ENCODE results near the gene ERCC4. TPM values are rescaled to one million over a fixed set of nuclear protein-coding genes. Genes with fewer than 3 reads are reported as not detected.

ERCC4 gene
- total and polyA plus RNA-seq, 2 of the 8 experiments (the other 6 are each of a cell fraction or from before 2014, with no cell fraction given): 1.6 to 13.2 TPM

DNA sequence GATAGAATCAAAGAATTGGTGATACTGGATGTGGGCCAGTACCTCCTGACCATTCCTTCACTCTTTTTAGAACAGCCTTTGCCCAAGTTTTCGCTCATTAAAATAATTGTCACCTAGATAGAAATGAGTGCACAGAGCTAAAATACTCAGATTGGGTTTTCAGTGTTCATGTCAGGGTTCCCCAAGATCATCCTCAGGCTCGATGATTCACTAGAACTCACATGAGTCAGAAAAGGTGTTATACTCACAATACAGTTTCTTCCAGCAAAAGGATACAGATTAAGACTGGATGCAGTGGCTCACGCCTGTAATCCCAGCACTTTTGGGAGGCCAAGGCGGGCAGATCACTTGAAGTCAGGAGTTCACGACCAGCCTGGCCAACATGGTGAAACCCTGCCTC is 19.9 kb downstream of the ERCC4 start:
- H2BK12ac ChIP-seq (ENCODE audit: low read depth, low read length): no peak overlapping the region
- no peaks in the 10 kb centered on the region for H3K23me2 ChIP-seq (ENCODE audit: low read depth, low read length)
- no peaks in the 10 kb centered on the region for H3K4me1 ChIP-seq (replicated peaks in 1 of 4; ENCODE audit: control insufficient read depth in 3 of 4, insufficient read depth in 4 of 4, low read length in 3 of 4)
- no peak overlapping the region for H2BK5ac ChIP-seq (ENCODE audit: low read depth, low read length)
- POLR2A ChIA-PET (ENCODE audit: partially characterized antibody): interaction anchor here (1.3 kb wide), 1 partner anchor 12 kb away, joined by 4 read pairs; no protein-coding TSS in a partner anchor
- no peak overlapping the region for H2BK15ac ChIP-seq (ENCODE audit: low read length)
- H2BK20ac ChIP-seq (ENCODE audit: low read length): no peak overlapping the region
- no peaks in the 10 kb centered on the region for H3K27me3 ChIP-seq (replicated peaks in 1 of 4; ENCODE audit: control insufficient read depth in 3 of 4, extremely low read depth in 1 of 4, insufficient read depth in 3 of 4, low read length in 3 of 4)
- H4K20me1 ChIP-seq (replicated peaks in 1 of 2; ENCODE audit: control insufficient read depth in 1 of 2, insufficient read depth in 2 of 2, low read length in 2 of 2): no peaks in the 10 kb centered on the region
- H3K36me3 ChIP-seq (ENCODE audit: control insufficient read depth in 2 of 4, insufficient read depth in 4 of 4, low read length in 3 of 4): peaks cover 0 to 27% (median 9%) of the 10 kb centered on the region in 4 experiments; a peak in 6 of 8 replicates
- no peak overlapping the region for H3K4me2 ChIP-seq (ENCODE audit: insufficient read depth in 1 of 2, low read depth in 2 of 2, low read length in 2 of 2)
- no peak overlapping the region for H2AK5ac ChIP-seq (ENCODE audit: low read depth, low read length)
- H2AFZ ChIP-seq (ENCODE audit: low read length): no peak overlapping the region
- no peaks in the 10 kb centered on the region; a peak in 1 of 4 replicates for H3K9me3 ChIP-seq (ENCODE audit: insufficient read depth in 2 of 2, low read depth in 1 of 2, low read length in 1 of 2)
- H3K14ac ChIP-seq (ENCODE audit: insufficient read length): no peak overlapping the region
- H3K79me2 ChIP-seq (ENCODE audit: control insufficient read depth in 1 of 2, insufficient read depth in 2 of 2, low read length in 2 of 2): no peaks in the 10 kb centered on the region
- no peak overlapping the region for H3K9ac ChIP-seq (replicated peaks in 1 of 4; ENCODE audit: extremely low read depth in 1 of 4, low read depth in 3 of 4, low read length in 3 of 4)
- TF ChIP-seq KDM5A (IDR thresholded peaks at IDR 0.05; ENCODE audit: low read length) (no peak), CEBPB (IDR thresholded peaks at IDR 0.05; ENCODE audit: low read depth, low read length) (no peak), RNF2 (IDR thresholded peaks at IDR 0.05; ENCODE audit: borderline replicate concordance, low read depth, low read length, missing control alignments, poor library complexity, severe bottlenecking) (no peak), PHF8 (conservative IDR thresholded peaks at IDR 0.05; ENCODE audit: low read depth, low read length) (no peak), SIRT6 (IDR thresholded peaks at IDR 0.05; ENCODE audit: low read length) (no peak)
- no peak overlapping the region for H3K18ac ChIP-seq (ENCODE audit: extremely low read depth, low read length)
- no peak for DNase-seq (ENCODE audit: low read depth in 1 of 2, low spot score in 2 of 2)
- H4K8ac ChIP-seq (ENCODE audit: extremely low read depth, insufficient read depth, low read length): no peak overlapping the region
- H3K79me1 ChIP-seq (ENCODE audit: low read depth, low read length): no peaks in the 10 kb centered on the region
- H2BK120ac ChIP-seq (replicated peaks; ENCODE audit: low read depth, low read length): no peak overlapping the region
- WGBS, 2 experiments (ENCODE audit: extremely low coverage in 1 of 2, insufficient coverage in 1 of 2, insufficient read length in 1 of 2, insufficient replicate concordance in 2 of 2, low coverage in 1 of 2, low lambda C conversion rate in 2 of 2, missing lambda C conversion rate in 1 of 2): 92% methylated on average over 5 of the region's 5 CpGs; no CpG with 5 or more reads in 1 of the 2 experiments
- no peak overlapping the region for H3K56ac ChIP-seq (replicated peaks; ENCODE audit: insufficient read length, low read depth, low read length)
- no peak overlapping the region for H3K4ac ChIP-seq (replicated peaks; ENCODE audit: insufficient read length, low read depth, low read length)
- no peak overlapping the region for H4K5ac ChIP-seq (ENCODE audit: insufficient read length, low read depth, low read length)
- FAIRE-seq: no peak
- no peak overlapping the region for H3K4me3 ChIP-seq (ENCODE audit: extremely low read depth in 1 of 4, insufficient read depth in 2 of 4, low read depth in 3 of 4, low read length in 4 of 4)
- no peak overlapping the region for H4K91ac ChIP-seq (replicated peaks; ENCODE audit: insufficient read length, low read length)
- no peak overlapping the region for H3K27ac ChIP-seq (ENCODE audit: low read depth, low read length)
- CTCF ChIA-PET (ENCODE audit: partially characterized antibody): interaction anchor here (1.1 to 1.6 kb wide), 3 partner anchors 17 to 307 kb away, joined by 3 to 4 read pairs (median 3); no protein-coding TSS in a partner anchor
- H3K23ac ChIP-seq (ENCODE audit: insufficient read length): no peak overlapping the region
